T-helper 1 cell (primary cell): ENCODE results near the gene PDSS1.
A peak's percentile ranks its signal among the peaks of the same experiment; 100 is the strongest.
"Not testable (repeated sequence)": the region's sequence is repeated elsewhere in the genome, so short reads cannot be mapped to it uniquely, and the experiment has no call there.

ENCODE experiments used
- DNase-seq, 5 donors: peaks; one replicate each; pipeline ENCODE4 v3.0.0-alpha.2; 2012 to 2020

PDSS1 gene

GRCh38 chr10:26741368-26741767 is 43.9 kb downstream of the PDSS1 start:
- no peak for DNase-seq

GRCh38 chr10:26743091-26743490 is 45.6 kb downstream of the PDSS1 start:
- DNase-seq, result no peak

GRCh38 chr10:26743841-26744240 is 46.3 kb downstream of the PDSS1 start:
- DNase-seq, result no peak

GRCh38 chr10:26746061-26746460 is 48.6 kb downstream of the PDSS1 start:
- DNase-seq, result peak in 1 of 5 donors; percentile 50

GRCh38 chr10:26755443-26755903 is 58.0 kb downstream of the PDSS1 start:
- DNase-seq, result peak in 1 of 5 donors; percentile 33

- no peak for DNase-seq
Observed at GRCh38 chr10:26759008-26759407, 61.5 kb downstream of the PDSS1 start.

GRCh38 chr10:26765549-26765948 is 68.0 kb downstream of the PDSS1 start:
- DNase-seq, result no peak

GRCh38 chr10:26770069-26770468 is 72.6 kb downstream of the PDSS1 start:
- no peak for DNase-seq

- no peak for DNase-seq
Observed at GRCh38 chr10:26773633-26774032, 76.1 kb downstream of the PDSS1 start.

- no peak for DNase-seq
Observed at GRCh38 chr10:26776258-26776657, 78.8 kb downstream of the PDSS1 start.

- DNase-seq, result no peak
Observed at GRCh38 chr10:26777686-26778085, 80.2 kb downstream of the PDSS1 start.

- DNase-seq, result no peak
Observed at GRCh38 chr10:26779176-26779860, 81.8 kb downstream of the PDSS1 start.

- no peak for DNase-seq
Observed at GRCh38 chr10:26780106-26780792, 82.7 kb downstream of the PDSS1 start.

- no peak for DNase-seq
Observed at GRCh38 chr10:26780793-26781601, 83.5 kb downstream of the PDSS1 start.

GRCh38 chr10:26781797-26782196 is 84.3 kb downstream of the PDSS1 start:
- DNase-seq, result peak in 1 of 5 donors; percentile 14

- no peak for DNase-seq
Observed at GRCh38 chr10:26787362-26787761, 89.9 kb downstream of the PDSS1 start.

- DNase-seq, result not testable (repeated sequence)
Observed at GRCh38 chr10:26789779-26790178, 92.3 kb downstream of the PDSS1 start.

GRCh38 chr10:26790221-26790995 is 92.9 kb downstream of the PDSS1 start:
- no peak for DNase-seq

- no peak for DNase-seq
Observed at GRCh38 chr10:26792758-26793495, 95.4 kb downstream of the PDSS1 start.
